Measurements from ENCODE around the gene SYVN1. TPM values are rescaled to one million over a fixed set of nuclear protein-coding genes. Genes with fewer than 3 reads are reported as not detected.

Gene SYVN1
- total RNA-seq, 4 donors from 2014 or later, result 20.4 to 39.3 (median 26.9) TPM

DNA sequence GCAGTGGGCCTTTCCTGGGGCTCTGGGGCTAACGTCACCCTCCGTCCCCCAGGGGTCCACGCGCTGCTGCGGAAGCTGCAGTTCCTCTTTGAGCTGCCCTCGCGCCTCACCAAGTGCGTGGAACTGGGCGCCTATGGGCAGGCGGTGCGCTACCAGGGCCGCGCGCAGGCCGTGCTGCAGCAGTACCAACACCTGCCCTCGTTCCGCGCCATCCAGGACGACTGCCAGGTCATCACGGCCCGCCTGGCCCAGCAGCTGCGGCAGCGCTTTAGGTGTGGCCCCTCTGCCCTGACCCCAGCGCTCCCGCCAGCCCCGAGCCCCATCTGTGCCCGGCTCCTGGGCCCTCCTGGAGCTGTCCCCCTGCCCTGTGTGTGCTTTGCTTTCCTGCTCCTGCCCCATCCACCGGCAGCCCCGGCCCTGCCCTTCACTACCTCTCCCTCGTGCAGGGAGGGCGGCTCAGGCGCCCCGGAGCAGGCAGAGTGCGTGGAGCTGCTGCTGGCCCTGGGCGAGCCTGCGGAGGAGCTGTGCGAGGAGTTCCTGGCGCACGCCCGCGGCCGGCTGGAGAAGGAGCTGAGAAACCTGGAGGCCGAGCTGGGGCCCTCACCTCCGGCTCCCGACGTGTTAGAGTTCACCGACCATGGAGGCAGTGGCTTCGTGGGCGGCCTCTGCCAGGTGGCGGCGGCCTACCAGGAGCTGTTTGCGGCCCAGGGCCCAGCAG lies 26.4 kb downstream of the SYVN1 start:
- intact Hi-C loops (cut with DNase I), result no loop called here
- no peak for DNase-seq
- Histone ChIP-seq H3K9me3 (no peaks in the 10 kb centered on the region), H3K27me3 (no peaks in the 10 kb centered on the region), H3K36me3 (peaks cover 13 to 46% (median 22%) of the 10 kb centered on the region in 3 donors), H3K27ac (peak overlapping the region in 2 of 4 donors; percentile 51 to 70), H3K4me3 (no peak overlapping the region), H3K4me1 (peaks cover 34 to 70% (median 36%) of the 10 kb centered on the region in 3 donors)
- TF ChIP-seq CTCF (IDR thresholded peaks at IDR 0.05) (no peak), POLR2A (IDR thresholded peaks at IDR 0.05) (no peak)
- 78% methylated on average over 7 of the region's 52 CpGs; no CpG with 5 or more reads in 1 of the 2 donors for WGBS, 2 donors

GRCh38 chr11:65107078-65107477 lies 27.2 kb downstream of the SYVN1 start:
- H3K9me3 ChIP-seq, result no peaks in the 10 kb centered on the region
- H3K27ac ChIP-seq, result no peak overlapping the region
- intact Hi-C loops (cut with DNase I), result no loop called here
- H3K36me3 ChIP-seq, result peaks cover 13 to 53% (median 22%) of the 10 kb centered on the region in 3 donors
- WGBS, 2 donors, result 92 to 96% methylated on average over 6 to 10 of the region's 15 CpGs
- TF ChIP-seq CTCF (IDR thresholded peaks at IDR 0.05) (no peak), POLR2A (IDR thresholded peaks at IDR 0.05) (no peak)
- no peak overlapping the region for H3K4me3 ChIP-seq
- no peaks in the 10 kb centered on the region for H3K27me3 ChIP-seq
- peaks cover 32 to 70% (median 33%) of the 10 kb centered on the region in 3 donors for H3K4me1 ChIP-seq
- no peak for DNase-seq

GRCh38 chr11:65104628-65105027 lies 29.7 kb downstream of the SYVN1 start:
- H3K9me3 ChIP-seq, result no peaks in the 10 kb centered on the region
- no peaks in the 10 kb centered on the region for H3K27me3 ChIP-seq
- intact Hi-C loops (cut with DNase I), result no loop called here
- WGBS, 2 donors, result 74 to 81% methylated on average over 4 of the region's 4 CpGs
- DNase-seq, result no peak
- peak overlapping the region in 2 of 4 donors; percentile 17 to 31 for H3K27ac ChIP-seq
- no peak for TF ChIP-seq POLR2A (IDR thresholded peaks at IDR 0.05)
- no peak for TF ChIP-seq CTCF (IDR thresholded peaks at IDR 0.05)
- H3K36me3 ChIP-seq, result peaks cover 13 to 50% (median 21%) of the 10 kb centered on the region in 3 donors
- H3K4me3 ChIP-seq, result no peak overlapping the region
- peaks cover 14 to 63% (median 16%) of the 10 kb centered on the region in 3 donors for H3K4me1 ChIP-seq

DNA sequence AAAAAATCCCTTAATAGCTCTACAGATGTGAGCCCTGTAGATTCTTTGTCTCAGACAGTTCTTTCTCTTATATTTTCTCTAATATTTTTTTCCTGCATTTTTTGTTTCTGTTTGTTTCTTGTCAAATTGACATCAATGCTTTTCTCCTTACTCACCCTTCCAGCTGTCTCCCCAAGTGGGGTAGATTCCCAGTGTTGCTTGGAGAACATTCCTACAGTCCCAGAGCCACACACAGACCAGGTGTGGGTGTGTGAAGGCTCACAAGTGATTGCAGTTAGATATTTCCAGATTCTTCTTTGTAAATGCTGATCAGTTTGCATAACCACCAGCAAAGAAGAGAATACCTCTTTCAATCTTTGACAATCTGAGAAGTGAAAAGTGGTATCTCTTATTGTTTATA lies 30.8 kb downstream of the SYVN1 start:
- Histone ChIP-seq H3K4me1 (peaks cover 8 to 51% (median 11%) of the 10 kb centered on the region in 3 donors), H3K36me3 (peaks cover 11 to 47% (median 12%) of the 10 kb centered on the region in 3 donors), H3K4me3 (no peak overlapping the region), H3K27ac (peak overlapping the region in 2 of 4 donors; percentile 17 to 30), H3K9me3 (no peaks in the 10 kb centered on the region), H3K27me3 (no peaks in the 10 kb centered on the region)
- no peak for TF ChIP-seq POLR2A (IDR thresholded peaks at IDR 0.05)
- TF ChIP-seq CTCF (IDR thresholded peaks at IDR 0.05), result no peak
- DNase-seq, result no peak
- intact Hi-C loops (cut with DNase I), result no loop called here

Measured in esophagus squamous epithelium (tissue), 5 donors.